CD8-positive, alpha-beta memory T cell (primary cell): ENCODE measurements around the gene TIAL1. TPM values are rescaled to one million over a fixed set of nuclear protein-coding genes. Genes with fewer than 3 reads are reported as not detected.
"Not testable (repeated sequence)": the region's sequence is repeated elsewhere in the genome, so short reads cannot be mapped to it uniquely, and the experiment has no call there.

Experiments used
- CTCF ChIA-PET: fragments of 350-600 bp; sonication (Branson Sonifier 250); formaldehyde crosslinking; loops from one replicate; lab custom pipeline; 2021; ENCODE audit warnings: antibody characterized with exemption; lab: Charles Lee
- POLR2A ChIA-PET: fragments of 350-600 bp; sonication (Branson Sonifier 250); formaldehyde crosslinking; loops from one replicate; lab custom pipeline; 2021; ENCODE audit warnings: antibody characterized with exemption; lab: Charles Lee
- DNase-seq, 5 donors: peaks; one replicate each; pipeline versions ENCODE4 v3.0.0 to v3.0.0-alpha.2; 2020 to 2022; ENCODE audit warnings: mixed read lengths in 1 of 5
- H3K27ac ChIP-seq: one replicate; pipeline ENCODE4 v1.7.0; 2013; ENCODE audit warnings: low read depth, mild to moderate bottlenecking, low read length, moderate library complexity
- H3K27me3 ChIP-seq: 2 replicates; pipeline ENCODE4 v1.7.0; 2013; ENCODE audit warnings: low read length, mild to moderate bottlenecking; ENCODE audit not compliant: insufficient read depth, poor library complexity, severe bottlenecking
- H3K36me3 ChIP-seq: 2 replicates; pipeline ENCODE4 v1.7.0; 2013; ENCODE audit warnings: mild to moderate bottlenecking, low read length, moderate library complexity; ENCODE audit not compliant: insufficient read depth
- H3K4me1 ChIP-seq: 2 replicates; pipeline ENCODE4 v1.7.0; 2013; ENCODE audit warnings: mild to moderate bottlenecking, low read length, moderate library complexity; ENCODE audit not compliant: insufficient read depth
- H3K4me3 ChIP-seq: 2 replicates; pipeline ENCODE4 v1.7.0; 2013; ENCODE audit warnings: mild to moderate bottlenecking, low read length
- H3K9me3 ChIP-seq: 2 replicates; pipeline ENCODE4 v1.7.0; 2013; ENCODE audit warnings: mild to moderate bottlenecking, low read length
- H3K27ac Mint-ChIP-seq, 8 donors: one replicate each; pipeline ENCODE4 v1.8.0; 2020 to 2021; ENCODE audit warnings: mixed read lengths in 8 of 8, mild to moderate bottlenecking in 6 of 8, inconsistent platforms in 3 of 8, moderate library complexity in 3 of 8
- H3K27me3 Mint-ChIP-seq, 2 donors: one replicate each; pipeline ENCODE4 v1.8.0; 2020 to 2021; ENCODE audit warnings: mixed read lengths in 2 of 2, mild to moderate bottlenecking in 1 of 2, moderate library complexity in 1 of 2
- H3K36me3 Mint-ChIP-seq, 3 donors: one replicate each; pipeline ENCODE4 v1.8.0; 2020 to 2021; ENCODE audit warnings: mixed read lengths in 3 of 3, inconsistent platforms in 1 of 3, mild to moderate bottlenecking in 1 of 3
- H3K4me1 Mint-ChIP-seq, 3 donors: one replicate each; pipeline ENCODE4 v1.8.0; 2020 to 2021; ENCODE audit warnings: mixed read lengths in 3 of 3, inconsistent platforms in 1 of 3, mild to moderate bottlenecking in 1 of 3
- H3K4me3 Mint-ChIP-seq, 7 donors: one replicate each; pipeline ENCODE4 v1.8.0; 2020 to 2021; ENCODE audit warnings: mixed read lengths in 7 of 7, mild to moderate bottlenecking in 6 of 7, moderate library complexity in 4 of 7, inconsistent platforms in 2 of 7
- H3K9me3 Mint-ChIP-seq, 5 donors: one replicate each; pipeline ENCODE4 v1.8.0; 2020 to 2022; ENCODE audit warnings: mixed read lengths in 5 of 5, mild to moderate bottlenecking in 3 of 5, moderate library complexity in 2 of 5, inconsistent platforms in 1 of 5
- polyA plus RNA-seq: library from polyadenylated mRNA; unstranded; fragments of 300-500 nt; fragmentation: Illumina TruSeq; gene quantifications from one replicate; pipeline ENCODE4 v1.2.3, GENCODE V29; 2021
- total RNA-seq, 2 experiments: library from RNA; stranded (reverse); gene quantifications; one replicate each; pipeline ENCODE4 v1.2.3, GENCODE V29; 2021

TIAL1 gene
- total and polyA plus RNA-seq, 3 experiments from 2014 or later = 15.0 to 207 (median 201) TPM

GRCh38 chr10:119532251-119532650 lies 64.5 kb downstream of the TIAL1 start:
- not testable (repeated sequence) for H3K27ac ChIP-seq

GRCh38 chr10:119531067-119531466 lies 65.7 kb downstream of the TIAL1 start:
- peak overlapping the region in 1 of 8 donors; percentile 50 for H3K27ac Mint-ChIP-seq
- peaks cover 10% of the 10 kb centered on the region for H3K36me3 ChIP-seq
- no peaks in the 10 kb centered on the region for H3K9me3 Mint-ChIP-seq
- peaks cover 44 to 71% (median 54%) of the 10 kb centered on the region in 3 donors for H3K4me1 Mint-ChIP-seq
- H3K36me3 Mint-ChIP-seq = peaks cover 4 to 34% (median 9%) of the 10 kb centered on the region in 3 donors
- DNase-seq = no peak
- H3K27me3 Mint-ChIP-seq = no peaks in the 10 kb centered on the region
- POLR2A ChIA-PET = no interaction called here
- no peaks in the 10 kb centered on the region for H3K9me3 ChIP-seq
- no peak overlapping the region for H3K4me3 Mint-ChIP-seq
- no peak overlapping the region for H3K4me3 ChIP-seq
- H3K27me3 ChIP-seq = no peaks in the 10 kb centered on the region
- no peak overlapping the region for H3K27ac ChIP-seq
- CTCF ChIA-PET = interaction anchor here (1.4 to 11.1 kb wide), 5 partner anchors 9 to 86 kb away, joined by 3 to 83 read pairs (median 5); partner anchors contain the start of gene RGS10
- H3K4me1 ChIP-seq = peaks cover 71% of the 10 kb centered on the region

More at GRCh38 chr10:119532251-119532650, 64.5 kb downstream of the TIAL1 start:
- H3K27me3 ChIP-seq, H3K4me3 ChIP-seq, H3K4me3 Mint-ChIP-seq, H3K9me3 Mint-ChIP-seq, H3K9me3 ChIP-seq, DNase-seq, POLR2A ChIA-PET, H3K27me3 Mint-ChIP-seq: not testable (repeated sequence)
- H3K36me3 ChIP-seq = peaks cover 11% of the 10 kb centered on the region
- Mint-ChIP-seq H3K4me1 (peaks cover 51 to 72% (median 58%) of the 10 kb centered on the region in 3 donors), H3K36me3 (peaks cover 0 to 30% (median 9%) of the 10 kb centered on the region in 3 donors), H3K27ac (peak overlapping the region in 1 of 8 donors; percentile 14)
- H3K4me1 ChIP-seq = peaks cover 73% of the 10 kb centered on the region
- CTCF ChIA-PET = interaction anchor here (11.1 kb wide), 1 partner anchor 8 kb away, joined by 83 read pairs; the partner anchor contains the start of gene RGS10

DNA sequence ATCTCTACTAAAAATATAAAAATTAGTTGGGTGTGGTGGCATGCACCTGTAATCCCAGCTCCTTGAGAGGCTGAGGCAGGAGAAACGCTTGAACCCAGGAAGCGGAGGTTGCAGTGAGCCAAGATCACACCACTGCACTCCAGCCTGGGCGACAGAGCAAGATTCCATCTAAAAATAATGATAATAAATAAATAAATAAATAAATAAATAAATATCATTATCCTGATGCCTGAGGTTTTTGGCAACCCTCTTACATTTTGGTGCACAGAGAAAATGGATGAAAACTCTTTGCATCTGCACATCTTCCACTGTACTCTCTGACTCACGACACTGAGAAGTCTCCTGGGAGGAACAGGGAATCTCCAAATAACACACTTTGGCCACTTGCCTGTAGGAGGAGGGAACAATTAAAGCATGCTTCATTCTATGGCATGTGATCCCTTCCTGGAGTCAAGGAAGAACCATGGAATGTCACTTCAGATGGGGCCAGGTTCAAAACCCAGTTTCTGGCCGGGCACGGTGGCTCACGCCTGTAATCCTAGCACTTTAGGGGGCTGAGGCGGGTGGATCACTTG lies 68.0 kb downstream of the TIAL1 start:
- H3K4me3 Mint-ChIP-seq, H3K4me3 ChIP-seq, POLR2A ChIA-PET, DNase-seq, H3K27me3 Mint-ChIP-seq, H3K9me3 ChIP-seq, H3K27ac ChIP-seq, H3K9me3 Mint-ChIP-seq, H3K27me3 ChIP-seq: not testable (repeated sequence)
- Mint-ChIP-seq H3K27ac (peak overlapping the region in 2 of 8 donors; percentile 29 to 75), H3K36me3 (peaks cover 4 to 46% (median 6%) of the 10 kb centered on the region in 3 donors), H3K4me1 (peaks cover 35 to 65% (median 47%) of the 10 kb centered on the region in 3 donors)
- H3K4me1 ChIP-seq = peaks cover 58% of the 10 kb centered on the region
- CTCF ChIA-PET = interaction anchor here (11.1 kb wide), 1 partner anchor 11 kb away, joined by 83 read pairs; the partner anchor contains the start of gene RGS10
- peaks cover 19% of the 10 kb centered on the region for H3K36me3 ChIP-seq

DNA sequence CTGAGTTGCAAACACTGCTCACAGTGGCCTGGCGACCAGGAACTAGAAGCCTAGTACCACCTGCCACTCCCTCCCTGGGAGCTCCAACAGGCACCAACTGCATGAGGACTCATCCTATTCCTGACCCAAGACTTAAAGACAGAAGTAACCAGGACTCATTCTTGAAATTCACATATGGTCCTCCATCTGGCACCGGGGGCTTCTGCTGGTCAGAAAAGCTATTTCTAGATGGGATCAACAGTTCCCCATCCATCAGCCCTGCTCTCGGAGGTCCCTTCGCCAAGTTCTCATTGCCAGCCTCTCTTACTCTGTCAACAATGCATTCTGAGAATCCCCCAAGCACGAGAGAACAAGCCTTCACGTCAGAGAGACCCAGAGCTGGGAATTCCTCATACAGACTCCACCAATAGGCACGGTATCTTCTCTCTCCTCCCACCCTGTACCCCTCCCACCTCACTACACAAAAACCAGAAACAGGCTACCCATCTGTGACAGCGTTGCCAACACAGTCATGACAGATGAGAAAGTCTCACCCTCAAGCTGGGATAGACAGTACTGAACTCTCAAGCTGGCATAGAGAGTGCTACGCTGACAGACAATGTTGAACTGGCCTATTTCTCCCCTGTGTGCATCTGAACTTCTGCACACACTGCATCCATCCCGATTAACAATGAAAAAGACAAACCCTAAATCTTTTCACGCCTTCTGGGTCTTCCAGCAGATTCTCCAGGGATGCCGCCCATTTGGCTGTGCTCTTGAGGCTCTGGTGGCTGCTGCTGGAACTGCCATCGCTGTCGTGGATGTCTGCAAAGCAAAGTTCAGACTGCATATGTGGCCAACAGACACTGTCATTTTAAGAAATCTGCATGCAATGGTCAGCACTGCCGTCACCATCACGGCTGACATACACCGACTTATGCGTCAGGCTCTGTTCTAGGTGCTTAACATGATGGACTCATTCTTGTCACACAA lies 69.9 kb downstream of the TIAL1 start:
- Histone ChIP-seq H3K27me3 (no peaks in the 10 kb centered on the region), H3K27ac (no peak overlapping the region), H3K36me3 (peaks cover 22% of the 10 kb centered on the region), H3K4me1 (peaks cover 43% of the 10 kb centered on the region), H3K4me3 (no peak overlapping the region), H3K9me3 (no peaks in the 10 kb centered on the region)
- no peak overlapping the region for H3K4me3 Mint-ChIP-seq
- no peaks in the 10 kb centered on the region for H3K9me3 Mint-ChIP-seq
- H3K36me3 Mint-ChIP-seq = peaks cover 3 to 56% (median 4%) of the 10 kb centered on the region in 3 donors
- CTCF ChIA-PET = interaction anchor here (1.5 to 11.1 kb wide), 4 partner anchors 9 to 33 kb away, joined by 3 to 83 read pairs (median 6); partner anchors contain the start of gene RGS10
- peaks cover 28 to 53% (median 38%) of the 10 kb centered on the region in 3 donors for H3K4me1 Mint-ChIP-seq
- POLR2A ChIA-PET = interaction anchor here (0.6 to 1.6 kb wide), 2 partner anchors 12 to 318 kb away, joined by 4 to 5 read pairs; no protein-coding TSS in a partner anchor
- peak overlapping the region in 5 of 8 donors; percentile 19 to 75 (median 33) for H3K27ac Mint-ChIP-seq
- H3K27me3 Mint-ChIP-seq = no peaks in the 10 kb centered on the region
- DNase-seq = no peak

- ChIA-PET CTCF (interaction anchor here (1.3 to 11.1 kb wide), 3 partner anchors 9 to 36 kb away, joined by 6 to 83 read pairs (median 9); partner anchors contain the start of gene RGS10), POLR2A (interaction anchor here (1.6 kb wide), 1 partner anchor 12 kb away, joined by 5 read pairs; no protein-coding TSS in a partner anchor)
- no peak for DNase-seq
- Mint-ChIP-seq H3K4me1 (peaks cover 23 to 45% (median 31%) of the 10 kb centered on the region in 3 donors), H3K4me3 (no peak overlapping the region), H3K27me3 (no peaks in the 10 kb centered on the region), H3K9me3 (no peaks in the 10 kb centered on the region), H3K27ac (peak overlapping the region in 3 of 8 donors; percentile 19 to 75 (median 23)), H3K36me3 (peaks cover 1 to 62% (median 4%) of the 10 kb centered on the region in 3 donors)
- Histone ChIP-seq H3K4me3 (no peak overlapping the region), H3K27ac (no peak overlapping the region), H3K36me3 (peaks cover 22% of the 10 kb centered on the region), H3K27me3 (no peaks in the 10 kb centered on the region), H3K9me3 (no peaks in the 10 kb centered on the region), H3K4me1 (peaks cover 35% of the 10 kb centered on the region)
Observed at GRCh38 chr10:119526149-119526548, 70.6 kb downstream of the TIAL1 start.

DNA sequence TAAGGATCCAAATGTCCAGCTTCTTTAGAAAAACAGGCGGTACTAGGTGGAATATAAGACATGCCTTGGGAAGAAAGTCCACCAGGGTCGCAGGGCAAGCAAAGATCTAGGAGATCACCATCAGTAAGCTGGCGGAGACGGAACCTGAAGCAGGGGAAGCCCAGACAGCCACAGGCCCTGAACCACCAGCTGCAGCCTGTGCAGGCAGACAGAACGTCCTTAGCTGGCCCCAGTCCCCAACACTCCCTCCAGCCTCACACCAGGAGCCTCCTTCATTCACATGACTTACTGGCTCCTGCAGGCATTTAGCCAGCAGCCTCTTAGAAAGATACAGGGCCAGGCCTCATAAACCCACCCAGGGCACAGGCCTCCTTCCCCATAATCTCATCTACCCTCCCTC lies 71.6 kb downstream of the TIAL1 start:
- Histone ChIP-seq H3K27me3 (no peaks in the 10 kb centered on the region), H3K4me3 (no peak overlapping the region), H3K4me1 (peaks cover 29% of the 10 kb centered on the region), H3K27ac (no peak overlapping the region), H3K9me3 (no peaks in the 10 kb centered on the region), H3K36me3 (peaks cover 22% of the 10 kb centered on the region)
- H3K4me3 Mint-ChIP-seq = no peak overlapping the region
- ChIA-PET POLR2A (no interaction called here), CTCF (interaction anchor here (1.3 to 11.1 kb wide), 3 partner anchors 7 to 35 kb away, joined by 6 to 83 read pairs (median 9); partner anchors contain the start of gene RGS10)
- peaks cover 1 to 71% (median 4%) of the 10 kb centered on the region in 3 donors for H3K36me3 Mint-ChIP-seq
- DNase-seq = no peak
- H3K4me1 Mint-ChIP-seq = peaks cover 19 to 41% (median 33%) of the 10 kb centered on the region in 3 donors
- H3K27ac Mint-ChIP-seq = peak overlapping the region in 2 of 8 donors; percentile 24 to 41
- no peaks in the 10 kb centered on the region for H3K27me3 Mint-ChIP-seq
- H3K9me3 Mint-ChIP-seq = no peaks in the 10 kb centered on the region

- peaks cover 22% of the 10 kb centered on the region for H3K36me3 ChIP-seq
- peaks cover 1 to 73% (median 4%) of the 10 kb centered on the region in 3 donors for H3K36me3 Mint-ChIP-seq
Observed at GRCh38 chr10:119524720-119525070, 72.1 kb downstream of the TIAL1 start.

More at GRCh38 chr10:119524720-119525070, 72.1 kb downstream of the TIAL1 start:
- Mint-ChIP-seq H3K9me3 (no peaks in the 10 kb centered on the region), H3K4me3 (no peak overlapping the region), H3K4me1 (peaks cover 21 to 43% (median 36%) of the 10 kb centered on the region in 3 donors), H3K27ac (peak overlapping the region in 1 of 8 donors; percentile 57), H3K27me3 (no peaks in the 10 kb centered on the region)
- H3K4me3 ChIP-seq = no peak overlapping the region
- H3K9me3 ChIP-seq = no peaks in the 10 kb centered on the region
- no peaks in the 10 kb centered on the region for H3K27me3 ChIP-seq
- ChIA-PET CTCF (interaction anchor here (1.3 to 11.1 kb wide), 2 partner anchors 15 to 35 kb away, joined by 6 to 83 read pairs; partner anchors contain the start of gene RGS10), POLR2A (no interaction called here)
- peaks cover 30% of the 10 kb centered on the region for H3K4me1 ChIP-seq
- no peak overlapping the region for H3K27ac ChIP-seq
- DNase-seq = no peak
